Mucosa of descending colon (tissue), 3 donors: ENCODE data around the gene CRIP1. TPM values are rescaled to one million over a fixed set of nuclear protein-coding genes. Genes with fewer than 3 reads are reported as not detected.

Source experiments
- ATAC-seq: fragments of 200-7000 bp; cut with Tn5 transposase; one replicate; pipeline ENCODE4 v1.9.1; 2020; ENCODE audit warnings: mild to moderate bottlenecking, moderate library complexity
- DNase-seq, 3 donors: peaks; one replicate each; pipeline ENCODE4 v3.0.0-alpha.2; 2020
- H3K36me3 ChIP-seq: fragments of 200-600 bp; one replicate; pipeline ENCODE4 v1.8.0; 2021; ENCODE audit warnings: low read depth, mild to moderate bottlenecking
- H3K4me1 ChIP-seq: fragments of 200-600 bp; one replicate; pipeline ENCODE4 v1.8.0; 2021; ENCODE audit warnings: low read depth, mild to moderate bottlenecking
- H3K4me3 ChIP-seq: fragments of 200-600 bp; one replicate; pipeline ENCODE4 v1.8.0; 2021; ENCODE audit warnings: mild to moderate bottlenecking
- H3K9me3 ChIP-seq: fragments of 200-600 bp; one replicate; pipeline ENCODE4 v1.8.0; 2021; ENCODE audit warnings: mild to moderate bottlenecking
- CTCF ChIP-seq: fragments of 200-600 bp; IDR thresholded peaks from one replicate; pipeline ENCODE4 v1.8.0; 2022; ENCODE audit warnings: antibody characterized with exemption, mild to moderate bottlenecking
- intact Hi-C, 2 donors: fragments of 100-400 bp; cut with DNase I in 1 of 2; cut with micrococcal nuclease in 1 of 2; formaldehyde crosslinking; loops; one replicate each; pipeline versions ENCODE4 v1.11.0 to v1.11.1; 2022; cut with DNase I, micrococcal nuclease
- total RNA-seq, 3 donors: library from RNA; stranded (reverse); fragmentation: NEBNext Ultra II Directional in 2 of 3; extraction: Animal tissue kit (Norgen Biotek cat#: 25700) in 2 of 3; gene quantifications; one replicate each; pipeline versions ENCODE4 v1.2.1 to v1.2.4, GENCODE V29; 2021 to 2023
- donor health status: DM: no; HTN: no; CAD: no; lungs with moderate emphysema.
- donor health status: DM: no; HTN: no; CAD: no.
- donor health status: DM: no; HTN: yes; CAD: no.

Gene CRIP1
- total RNA-seq, 3 donors from 2014 or later = 41.3 to 144 (median 142) TPM

- Histone ChIP-seq H3K4me1 (peaks cover 67% of the 10 kb centered on the region), H3K36me3 (no peaks in the 10 kb centered on the region), H3K4me3 (no peak overlapping the region), H3K9me3 (no peaks in the 10 kb centered on the region)
- peak; percentile 95 to 98 (median 95) for DNase-seq
- intact Hi-C loops = no loop called here
- ATAC-seq = peak; percentile 69
- TF ChIP-seq CTCF = no peak
These were observed 4.7 kb upstream of the CRIP1 start for GRCh38 chr14:105481886-105482457.

GRCh38 chr14:105482486-105483110 lies 4.1 kb upstream of the CRIP1 start:
- intact Hi-C loops = no loop called here
- ATAC-seq = no peak
- peak in 1 of 3 donors; percentile 49 for DNase-seq
- no peak overlapping the region for H3K4me3 ChIP-seq
- H3K36me3 ChIP-seq = no peaks in the 10 kb centered on the region
- TF ChIP-seq CTCF = no peak
- no peaks in the 10 kb centered on the region for H3K9me3 ChIP-seq
- H3K4me1 ChIP-seq = peaks cover 73% of the 10 kb centered on the region

GRCh38 chr14:105483300-105484068 lies 3.2 kb upstream of the CRIP1 start:
- no peaks in the 10 kb centered on the region for H3K9me3 ChIP-seq
- intact Hi-C loops = no loop called here
- no peak for TF ChIP-seq CTCF
- no peak overlapping the region for H3K4me3 ChIP-seq
- DNase-seq (peak in 2 of 3 donors; percentile 64 to 77), ATAC-seq (peak; percentile 7)
- no peaks in the 10 kb centered on the region for H3K36me3 ChIP-seq
- peaks cover 76% of the 10 kb centered on the region for H3K4me1 ChIP-seq

- TF ChIP-seq CTCF = no peak
- Histone ChIP-seq H3K4me1 (peaks cover 81% of the 10 kb centered on the region), H3K9me3 (no peaks in the 10 kb centered on the region), H3K4me3 (no peak overlapping the region), H3K36me3 (no peaks in the 10 kb centered on the region)
- peak in 2 of 3 donors; percentile 25 to 47 for DNase-seq
- ATAC-seq = no peak
- intact Hi-C loops = no loop called here
These were observed 2.4 kb upstream of the CRIP1 start for GRCh38 chr14:105484069-105484996.

GRCh38 chr14:105484997-105485393 lies 1.7 kb upstream of the CRIP1 start:
- no peak for ATAC-seq
- H3K4me1 ChIP-seq = peaks cover 85% of the 10 kb centered on the region
- no peaks in the 10 kb centered on the region for H3K36me3 ChIP-seq
- TF ChIP-seq CTCF = no peak
- H3K4me3 ChIP-seq = no peak overlapping the region
- H3K9me3 ChIP-seq = no peaks in the 10 kb centered on the region
- intact Hi-C loops = no loop called here
- DNase-seq = peak in 1 of 3 donors; percentile 45
